ENCODE measurements around the gene PSMD1. TPM values are rescaled to one million over a fixed set of nuclear protein-coding genes. Genes with fewer than 3 reads are reported as not detected.

PSMD1 gene
- total RNA-seq, 1 donor from 2014 or later = 55.3 TPM

DNA sequence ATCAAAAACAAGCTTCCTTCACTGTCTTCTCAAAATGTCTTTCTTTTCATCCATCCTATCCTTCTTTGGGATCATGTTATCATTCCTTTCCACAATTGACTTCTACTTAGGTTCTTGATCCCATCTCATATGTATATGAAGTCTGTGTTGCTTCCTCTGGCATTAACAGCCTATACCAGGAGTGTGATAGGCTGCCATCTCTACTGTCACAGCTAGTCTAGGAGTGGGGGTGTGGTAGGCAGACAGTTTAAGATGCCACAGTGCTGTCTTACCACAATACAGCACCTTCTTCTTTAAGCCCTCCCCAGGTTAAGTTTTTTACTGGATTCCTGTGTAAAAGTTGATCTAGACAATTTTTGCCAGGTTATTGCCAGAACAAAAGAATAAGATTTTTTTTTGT lies 71.9 kb downstream of the PSMD1 start:
- intact Hi-C loops (cut with DNase I) = no loop called here

DNA sequence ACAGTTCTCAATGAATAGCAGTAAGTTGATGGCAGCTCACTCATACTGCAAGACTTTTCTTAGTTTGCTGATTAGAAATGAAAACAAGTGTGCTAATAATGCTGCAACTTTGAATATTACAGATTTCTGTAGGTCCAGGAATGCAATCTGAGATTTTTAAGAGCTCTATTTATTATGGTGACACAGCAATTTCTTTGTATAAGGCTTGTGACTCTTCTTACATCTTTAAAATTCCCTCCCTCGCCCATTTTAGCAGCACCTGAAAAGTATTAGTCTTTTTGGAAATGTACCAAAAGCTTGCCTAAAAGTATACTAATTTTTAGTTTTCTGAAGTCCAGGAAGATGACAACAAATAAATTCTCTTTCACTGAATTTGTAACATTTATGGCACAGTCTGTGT lies 72.5 kb downstream of the PSMD1 start:
- Histone ChIP-seq H3K4me3 (no peak overlapping the region), H3K27me3 (ENCODE audit: low read depth) (no peaks in the 10 kb centered on the region), H3K27ac (no peak overlapping the region), H3K9me3 (no peaks in the 10 kb centered on the region), H3K36me3 (no peaks in the 10 kb centered on the region), H3K4me1 (peaks cover 18% of the 10 kb centered on the region)
- intact Hi-C loops (cut with DNase I) = no loop called here
- TF ChIP-seq, protein P1, sequence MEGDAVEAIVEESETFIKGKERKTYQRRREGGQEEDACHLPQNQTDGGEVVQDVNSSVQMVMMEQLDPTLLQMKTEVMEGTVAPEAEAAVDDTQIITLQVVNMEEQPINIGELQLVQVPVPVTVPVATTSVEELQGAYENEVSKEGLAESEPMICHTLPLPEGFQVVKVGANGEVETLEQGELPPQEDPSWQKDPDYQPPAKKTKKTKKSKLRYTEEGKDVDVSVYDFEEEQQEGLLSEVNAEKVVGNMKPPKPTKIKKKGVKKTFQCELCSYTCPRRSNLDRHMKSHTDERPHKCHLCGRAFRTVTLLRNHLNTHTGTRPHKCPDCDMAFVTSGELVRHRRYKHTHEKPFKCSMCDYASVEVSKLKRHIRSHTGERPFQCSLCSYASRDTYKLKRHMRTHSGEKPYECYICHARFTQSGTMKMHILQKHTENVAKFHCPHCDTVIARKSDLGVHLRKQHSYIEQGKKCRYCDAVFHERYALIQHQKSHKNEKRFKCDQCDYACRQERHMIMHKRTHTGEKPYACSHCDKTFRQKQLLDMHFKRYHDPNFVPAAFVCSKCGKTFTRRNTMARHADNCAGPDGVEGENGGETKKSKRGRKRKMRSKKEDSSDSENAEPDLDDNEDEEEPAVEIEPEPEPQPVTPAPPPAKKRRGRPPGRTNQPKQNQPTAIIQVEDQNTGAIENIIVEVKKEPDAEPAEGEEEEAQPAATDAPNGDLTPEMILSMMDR (IDR thresholded peaks at IDR 0.05) = no peak
- DNase-seq (no peak), ATAC-seq (no peak)

More for the DNA sequence above, 71.9 kb downstream of the PSMD1 start:
- no peak for ATAC-seq
- Histone ChIP-seq H3K4me1 (peaks cover 25% of the 10 kb centered on the region), H3K9me3 (no peaks in the 10 kb centered on the region), H3K27me3 (ENCODE audit: low read depth) (no peaks in the 10 kb centered on the region), H3K27ac (no peak overlapping the region), H3K36me3 (no peaks in the 10 kb centered on the region), H3K4me3 (no peak overlapping the region)
- TF ChIP-seq, protein P1 (IDR thresholded peaks at IDR 0.05) = no peak
- no peak for DNase-seq

DNA sequence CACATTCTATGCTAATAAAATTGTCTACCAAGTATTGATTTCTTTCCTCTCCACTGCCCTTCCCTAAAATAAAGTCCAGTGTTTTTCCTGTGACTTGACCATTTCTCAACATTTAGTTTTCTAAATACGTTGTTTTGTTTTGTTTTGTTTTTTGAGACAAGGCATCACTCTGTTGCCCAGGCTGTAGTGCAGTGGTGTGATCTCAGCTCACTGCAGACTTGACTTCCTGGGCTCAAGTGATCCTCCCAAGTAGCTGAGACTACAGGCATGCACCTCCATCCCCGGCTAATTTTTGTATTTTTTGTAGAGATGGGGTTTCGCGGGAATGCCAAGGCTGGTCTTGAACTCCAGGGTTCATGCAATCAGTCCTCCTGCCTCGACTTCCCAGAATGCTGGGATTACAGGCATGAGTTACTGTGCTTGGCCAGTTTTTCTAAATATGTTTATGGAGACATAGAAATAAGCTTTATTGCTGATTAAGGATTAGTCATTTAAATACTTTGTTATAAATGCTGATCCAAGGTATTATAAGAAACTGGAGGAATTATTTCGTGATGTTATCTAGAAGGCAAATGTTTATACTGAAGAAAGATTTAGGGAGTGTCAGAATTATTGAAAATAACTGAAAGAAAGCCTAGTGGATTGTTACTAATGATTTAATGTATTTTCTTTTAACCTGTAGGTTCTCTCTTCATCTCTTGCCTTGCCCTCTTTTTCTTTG lies 73.8 kb downstream of the PSMD1 start:
- DNase-seq (no peak), ATAC-seq (no peak)
- H3K27me3 ChIP-seq (ENCODE audit: low read depth) = no peaks in the 10 kb centered on the region
- H3K4me3 ChIP-seq = no peak overlapping the region
- H3K27ac ChIP-seq = no peak overlapping the region
- intact Hi-C loops (cut with DNase I) = no loop called here
- no peaks in the 10 kb centered on the region for H3K36me3 ChIP-seq
- peaks cover 14% of the 10 kb centered on the region for H3K4me1 ChIP-seq
- H3K9me3 ChIP-seq = no peaks in the 10 kb centered on the region
- TF ChIP-seq, protein P1 (IDR thresholded peaks at IDR 0.05) = no peak

DNA sequence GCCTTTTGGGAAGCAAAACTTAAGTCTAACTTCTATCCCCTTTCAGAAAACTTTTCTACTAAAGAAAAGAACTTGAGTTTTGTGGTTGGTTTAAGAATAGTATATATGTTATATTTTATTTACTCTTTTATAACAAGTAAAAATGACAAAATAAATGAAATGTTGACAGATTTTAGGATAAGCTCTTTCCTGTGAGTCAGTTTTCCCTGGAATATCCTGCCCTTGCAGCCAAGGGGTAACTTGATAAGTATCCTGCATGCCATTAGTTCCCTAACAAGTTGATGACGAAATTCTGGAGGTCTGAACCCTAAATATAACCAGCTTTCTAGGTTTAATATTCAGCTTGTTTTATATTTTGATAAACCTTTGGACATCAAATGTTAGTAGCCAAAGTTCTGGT lies 75.5 kb downstream of the PSMD1 start:
- Histone ChIP-seq H3K9me3 (no peaks in the 10 kb centered on the region), H3K27ac (no peak overlapping the region), H3K4me1 (peaks cover 14% of the 10 kb centered on the region), H3K4me3 (no peak overlapping the region), H3K27me3 (ENCODE audit: low read depth) (no peaks in the 10 kb centered on the region), H3K36me3 (peaks cover under 1% of the 10 kb centered on the region)
- DNase-seq (no peak), ATAC-seq (no peak)
- TF ChIP-seq, protein P1 (IDR thresholded peaks at IDR 0.05) = no peak
- intact Hi-C loops (cut with DNase I) = no loop called here

DNA sequence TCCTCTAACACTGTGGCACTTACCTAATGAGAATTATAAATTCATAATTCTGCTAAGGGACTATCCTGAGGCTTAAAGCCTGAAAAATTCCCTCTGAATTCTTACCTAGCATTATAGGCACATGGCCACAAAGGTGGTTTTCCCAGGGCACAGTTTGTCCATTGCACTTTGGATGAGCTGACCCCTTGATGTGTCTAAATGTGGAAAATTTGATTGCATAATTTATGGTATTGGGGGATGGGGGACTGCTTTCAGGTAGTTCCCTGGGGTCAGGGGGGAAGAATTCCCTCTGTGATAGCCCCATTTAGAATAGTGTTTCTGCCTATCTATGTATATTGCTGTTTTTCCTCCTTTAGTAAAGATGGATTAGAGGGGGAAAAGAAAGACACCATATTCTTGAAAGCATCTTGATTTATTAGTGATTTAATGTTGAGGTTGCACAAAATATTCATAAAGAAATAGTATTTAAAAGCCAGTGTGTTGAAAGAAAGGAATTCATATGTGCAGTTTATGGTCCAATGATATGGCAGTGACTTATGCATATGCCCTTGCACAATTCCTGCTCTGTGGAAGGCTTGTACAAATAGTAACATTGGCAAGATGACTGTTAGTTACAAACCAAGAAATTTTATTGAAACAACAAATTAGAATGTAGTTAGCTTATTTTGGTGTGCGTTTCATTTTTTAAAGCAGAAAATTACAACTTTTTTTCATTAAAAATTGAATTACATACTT lies 76.9 kb downstream of the PSMD1 start:
- no peak overlapping the region for H3K27ac ChIP-seq
- intact Hi-C loops (cut with DNase I) = no loop called here
- H3K4me3 ChIP-seq = no peak overlapping the region
- ATAC-seq (no peak), DNase-seq (no peak)
- no peaks in the 10 kb centered on the region for H3K27me3 ChIP-seq (ENCODE audit: low read depth)
- H3K4me1 ChIP-seq = peaks cover 14% of the 10 kb centered on the region
- H3K9me3 ChIP-seq = no peaks in the 10 kb centered on the region
- H3K36me3 ChIP-seq = peaks cover 6% of the 10 kb centered on the region
- TF ChIP-seq, protein P1 (IDR thresholded peaks at IDR 0.05) = no peak

Measured in lower lobe of right lung (tissue), 2 donors.